Measurements from ENCODE around the gene ARID5A.
"Not testable (repeated sequence)": the region's sequence is repeated elsewhere in the genome, so short reads cannot be mapped to it uniquely, and the experiment has no call there.

Gene ARID5A

GRCh38 chr2:96542357-96542977 is 5.9 kb downstream of the ARID5A start:
- no peak for DNase-seq

GRCh38 chr2:96546321-96546720 is 9.8 kb downstream of the ARID5A start:
- DNase-seq: no peak

DNA sequence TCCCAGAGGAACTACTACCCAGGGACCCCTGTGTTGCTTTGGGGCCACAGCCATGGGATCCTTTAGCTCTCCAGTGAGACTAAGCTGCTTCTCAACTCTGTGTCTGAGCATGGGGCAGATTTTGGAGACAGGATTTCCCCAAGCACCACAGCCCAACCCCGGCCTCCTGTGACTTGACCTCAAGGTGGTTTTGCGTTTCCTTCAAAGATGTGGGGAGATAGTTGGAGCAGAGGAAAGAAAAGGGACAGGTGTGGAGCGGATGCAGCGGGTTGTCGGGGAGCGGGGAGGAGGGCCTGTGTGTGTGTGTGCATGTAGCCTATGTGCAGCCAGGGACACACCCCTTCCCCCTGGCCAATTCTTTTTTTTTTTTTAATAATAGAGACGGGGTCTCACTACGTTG is 10.2 kb downstream of the ARID5A start:
- no peak for DNase-seq

DNA sequence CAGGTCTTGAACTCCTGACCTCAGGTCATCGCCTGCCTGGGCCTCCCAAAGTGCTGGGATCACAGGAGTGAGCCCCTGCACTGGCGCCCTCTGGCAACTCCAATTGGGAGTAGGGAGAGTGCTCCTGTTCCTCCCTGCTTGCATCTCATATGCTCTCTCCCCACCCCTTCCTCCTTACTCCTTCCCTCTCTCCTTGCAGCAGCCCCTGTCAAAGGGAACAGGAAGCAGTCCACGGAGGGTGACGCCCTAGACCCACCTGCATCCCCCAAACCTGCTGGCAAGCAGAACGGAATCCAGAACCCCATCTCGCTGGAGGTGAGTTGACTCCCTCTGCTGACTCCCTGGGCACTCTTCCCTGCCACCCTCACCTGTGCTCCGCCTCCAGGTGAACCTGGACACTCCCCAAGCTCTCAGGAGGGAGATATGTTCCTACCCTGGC is 10.7 kb downstream of the ARID5A start:
- DNase-seq: no peak

GRCh38 chr2:96547731-96548171 is 11.2 kb downstream of the ARID5A start:
- DNase-seq: no peak

DNA sequence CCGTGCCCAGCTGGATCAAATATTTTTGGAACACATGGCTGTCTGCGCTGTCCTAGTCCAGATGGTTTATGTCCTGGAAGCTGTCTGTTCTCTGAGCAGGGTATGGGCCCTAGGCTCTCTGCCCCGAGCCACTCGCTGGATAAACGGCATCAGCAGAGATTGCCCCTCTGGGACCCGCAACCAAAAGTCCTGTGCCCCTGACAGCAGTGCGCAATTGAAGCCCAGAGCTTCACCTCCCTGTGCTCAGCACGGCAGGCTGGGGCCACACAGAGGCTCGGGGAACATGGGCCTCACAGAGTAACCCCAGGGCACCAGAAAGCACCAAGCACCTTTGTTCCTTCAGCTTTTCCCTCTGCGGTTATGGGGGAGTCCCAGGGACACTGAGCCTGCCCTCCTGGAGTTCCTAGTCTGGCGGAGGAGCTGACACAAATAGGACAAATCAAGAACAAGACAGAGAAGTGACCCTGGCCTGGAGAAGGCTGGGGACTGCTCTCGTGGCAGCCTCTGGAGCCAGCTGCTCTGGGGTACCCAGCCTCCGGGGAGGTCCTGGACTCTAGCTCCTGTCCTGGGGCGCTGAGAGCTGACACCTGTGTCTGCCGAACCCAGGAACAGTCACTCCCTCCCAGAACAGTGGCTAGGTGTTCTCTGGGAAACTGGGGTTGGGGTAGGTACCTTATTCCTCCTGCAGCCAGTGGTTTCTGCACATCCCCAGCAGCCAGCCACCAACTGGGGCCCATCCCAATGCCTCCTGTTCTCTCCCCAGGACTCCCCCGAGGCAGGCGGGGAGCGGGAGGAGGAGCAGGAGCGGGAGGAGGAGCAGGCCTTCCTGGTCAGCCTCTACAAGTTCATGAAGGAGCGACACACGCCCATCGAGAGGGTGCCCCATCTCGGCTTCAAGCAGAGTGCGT is 12.3 kb downstream of the ARID5A start:
- no peak for DNase-seq

GRCh38 chr2:96549466-96549785 is 12.9 kb downstream of the ARID5A start:
- DNase-seq: no peak

- no peak for DNase-seq
Measured at GRCh38 chr2:96549967-96550786, 13.6 kb downstream of the ARID5A start.

DNA sequence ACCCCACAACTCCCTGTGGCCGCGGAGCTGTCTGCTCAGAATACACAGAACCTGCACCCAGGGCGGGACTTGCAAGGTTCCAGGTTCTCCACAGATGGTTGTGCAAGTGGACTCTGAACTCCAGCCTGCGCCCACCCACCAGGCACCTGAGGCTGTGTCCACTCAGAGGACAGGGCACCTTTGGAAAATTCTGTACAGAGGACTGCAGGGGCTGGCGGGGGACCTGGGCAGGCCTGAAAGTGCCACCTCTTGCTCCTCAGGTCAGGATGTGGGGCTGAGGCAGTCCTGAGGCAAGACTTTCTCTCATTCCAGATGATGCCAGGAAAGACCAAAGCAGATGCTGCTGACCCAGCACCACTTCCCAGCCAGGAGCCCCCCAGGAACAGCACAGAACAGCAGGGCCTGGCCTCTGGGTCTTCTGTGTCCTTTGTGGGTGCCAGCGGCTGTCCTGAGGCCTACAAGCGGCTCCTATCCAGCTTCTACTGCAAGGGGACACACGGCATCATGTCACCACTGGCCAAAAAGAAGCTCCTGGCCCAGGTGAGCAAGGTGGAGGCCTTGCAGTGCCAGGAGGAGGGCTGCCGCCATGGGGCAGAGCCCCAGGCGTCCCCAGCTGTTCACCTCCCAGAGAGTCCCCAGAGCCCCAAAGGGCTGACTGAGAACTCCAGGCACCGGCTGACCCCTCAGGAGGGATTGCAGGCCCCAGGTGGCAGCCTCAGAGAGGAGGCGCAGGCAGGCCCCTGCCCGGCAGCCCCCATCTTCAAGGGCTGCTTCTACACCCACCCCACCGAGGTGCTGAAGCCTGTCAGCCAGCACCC is 14.4 kb downstream of the ARID5A start:
- DNase-seq: no peak

DNA sequence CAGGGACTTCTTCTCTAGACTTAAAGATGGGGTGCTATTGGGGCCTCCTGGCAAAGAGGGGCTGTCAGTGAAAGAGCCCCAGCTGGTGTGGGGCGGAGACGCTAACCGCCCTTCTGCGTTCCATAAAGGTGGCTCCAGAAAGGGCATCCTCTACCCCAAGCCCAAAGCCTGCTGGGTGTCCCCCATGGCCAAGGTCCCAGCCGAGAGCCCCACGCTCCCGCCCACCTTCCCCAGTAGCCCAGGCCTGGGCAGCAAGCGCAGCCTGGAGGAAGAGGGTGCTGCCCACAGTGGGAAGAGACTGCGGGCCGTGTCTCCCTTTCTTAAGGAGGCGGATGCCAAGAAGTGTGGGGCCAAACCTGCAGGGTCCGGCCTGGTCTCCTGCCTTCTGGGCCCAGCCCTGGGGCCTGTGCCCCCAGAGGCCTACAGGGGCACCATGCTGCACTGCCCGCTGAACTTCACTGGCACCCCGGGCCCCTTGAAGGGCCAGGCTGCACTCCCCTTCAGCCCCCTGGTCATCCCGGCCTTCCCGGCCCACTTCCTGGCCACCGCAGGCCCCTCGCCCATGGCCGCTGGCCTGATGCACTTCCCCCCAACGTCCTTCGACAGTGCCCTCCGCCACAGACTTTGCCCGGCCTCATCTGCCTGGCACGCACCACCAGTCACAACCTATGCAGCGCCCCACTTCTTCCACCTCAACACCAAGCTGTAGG is 15.2 kb downstream of the ARID5A start:
- no peak for DNase-seq

- DNase-seq: no peak
Measured at GRCh38 chr2:96552315-96553175, 16.0 kb downstream of the ARID5A start.

DNA sequence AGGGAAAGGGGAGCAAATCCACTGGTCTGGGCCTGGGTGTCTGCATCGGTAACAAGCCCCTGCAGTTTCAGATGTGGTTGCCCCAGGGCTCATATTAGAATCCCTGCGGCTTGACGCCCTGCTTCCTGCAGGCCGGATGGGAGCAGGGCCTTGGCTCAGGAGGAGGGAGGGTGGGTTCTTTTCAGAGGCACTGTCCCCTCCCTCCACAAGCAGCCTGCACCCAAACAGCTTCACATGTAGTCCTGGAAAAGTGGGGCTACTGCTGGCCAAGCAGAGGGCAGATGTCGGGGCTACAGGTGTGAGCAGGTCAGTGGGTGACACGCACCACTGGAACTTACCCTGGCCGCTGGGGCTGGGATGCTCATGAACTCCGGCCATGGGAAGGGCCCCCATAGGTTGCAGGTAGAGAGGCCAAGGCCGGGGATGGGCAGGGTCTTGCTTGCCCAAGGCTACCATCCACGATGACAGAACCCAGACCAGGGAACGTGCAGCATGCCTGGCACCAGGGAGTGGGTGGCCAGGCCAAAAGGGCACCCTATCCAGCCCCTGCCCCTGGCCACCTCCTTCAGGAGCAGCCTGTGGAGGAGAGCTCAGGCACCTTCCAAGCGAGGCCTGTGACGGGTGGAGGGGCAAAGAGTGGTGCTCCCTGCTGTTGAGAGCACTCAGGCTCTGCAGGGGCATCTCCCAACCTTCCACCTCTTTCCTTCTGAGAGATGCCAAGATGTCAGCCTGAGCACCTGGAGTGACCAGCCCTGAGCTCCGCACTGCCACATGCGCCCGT is 16.8 kb downstream of the ARID5A start:
- no peak for DNase-seq

- DNase-seq: not testable (repeated sequence)
Measured at GRCh38 chr2:96553957-96554292, 17.4 kb downstream of the ARID5A start.

DNA sequence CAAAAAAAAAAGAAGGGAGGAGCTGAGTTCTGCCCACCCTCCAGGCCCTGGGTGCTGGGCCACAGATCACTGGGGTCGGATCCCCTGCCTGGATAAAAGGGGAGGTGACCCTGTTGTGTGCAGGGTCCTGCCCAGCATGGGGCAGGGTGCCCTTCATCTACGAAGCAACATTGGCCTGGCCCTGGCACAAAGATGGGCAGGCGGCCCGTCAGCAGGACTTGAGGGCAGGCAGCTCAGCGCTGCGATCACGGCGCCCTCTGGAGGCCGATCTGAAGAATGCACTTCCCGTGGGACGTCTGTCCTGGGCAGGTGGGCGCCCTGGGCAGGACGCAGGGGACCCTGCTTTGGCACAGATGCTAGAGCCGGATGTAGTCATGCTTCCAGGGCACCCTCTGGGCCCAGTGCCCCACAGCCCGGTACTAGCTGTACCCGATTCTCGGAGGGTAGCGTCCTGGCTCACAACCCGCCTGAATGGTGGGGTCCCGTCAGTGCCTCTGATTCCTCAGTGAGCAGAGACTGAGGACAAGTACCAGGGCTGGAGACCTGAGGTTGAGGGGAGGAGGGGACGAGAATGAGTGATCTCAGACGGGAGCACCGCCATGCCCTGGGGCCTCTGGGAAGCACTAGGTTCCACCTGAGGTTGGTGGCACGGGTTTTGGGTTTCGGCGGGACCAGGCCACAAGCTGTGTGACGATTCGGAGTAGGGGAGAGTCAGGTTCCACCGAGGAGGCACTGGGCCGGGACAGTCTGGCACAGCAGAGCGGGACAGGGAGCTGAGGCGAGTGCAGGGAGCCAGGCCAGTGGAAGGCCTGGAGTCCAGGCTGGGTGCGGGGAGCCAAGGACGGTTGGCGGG is 18.0 kb downstream of the ARID5A start:
- DNase-seq: peak; percentile 36

GRCh38 chr2:96555146-96555610 is 18.6 kb downstream of the ARID5A start:
- no peak for DNase-seq

GRCh38 chr2:96556441-96557330 is 20.1 kb downstream of the ARID5A start:
- DNase-seq: no peak

GRCh38 chr2:96557421-96557820 is 20.9 kb downstream of the ARID5A start:
- DNase-seq: not testable (repeated sequence)

DNA sequence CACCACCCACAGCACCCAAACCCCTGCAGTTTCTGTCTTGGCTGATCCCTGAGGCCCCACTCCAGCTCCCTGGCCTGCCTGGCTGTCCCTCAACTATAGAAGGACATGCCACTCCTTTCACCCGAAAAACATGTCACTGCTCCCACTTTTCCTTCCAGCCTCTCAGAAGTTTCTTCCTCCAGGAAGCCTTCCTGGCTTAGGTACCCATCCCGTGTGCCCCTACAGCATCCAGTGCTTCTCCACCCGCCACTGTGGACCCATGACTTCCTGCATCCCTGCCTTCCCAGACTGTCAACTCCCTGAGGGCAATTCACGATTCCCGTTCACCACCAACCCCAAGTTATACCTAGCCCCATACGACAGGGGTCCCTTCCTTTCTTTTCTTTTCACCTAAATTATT is 21.5 kb downstream of the ARID5A start:
- no peak for DNase-seq
